Panc1 (cell line): ENCODE data around the gene CYRIA.

Experiments used
- SIN3A ChIP-seq: IDR thresholded peaks from 2 replicates; pipeline ENCODE4 v1.6.1; 2012; ENCODE audit warnings: low read depth, mild to moderate bottlenecking, low read length, moderate library complexity, borderline replicate concordance; ENCODE audit not compliant: insufficient read depth
- TF ChIP-seq, protein P1 (sequence below): fragments of 450-650 bp; IDR thresholded peaks from 2 replicates; pipeline ENCODE4 v1.5.1; 2017; ENCODE audit warnings: mild to moderate bottlenecking

DNA sequence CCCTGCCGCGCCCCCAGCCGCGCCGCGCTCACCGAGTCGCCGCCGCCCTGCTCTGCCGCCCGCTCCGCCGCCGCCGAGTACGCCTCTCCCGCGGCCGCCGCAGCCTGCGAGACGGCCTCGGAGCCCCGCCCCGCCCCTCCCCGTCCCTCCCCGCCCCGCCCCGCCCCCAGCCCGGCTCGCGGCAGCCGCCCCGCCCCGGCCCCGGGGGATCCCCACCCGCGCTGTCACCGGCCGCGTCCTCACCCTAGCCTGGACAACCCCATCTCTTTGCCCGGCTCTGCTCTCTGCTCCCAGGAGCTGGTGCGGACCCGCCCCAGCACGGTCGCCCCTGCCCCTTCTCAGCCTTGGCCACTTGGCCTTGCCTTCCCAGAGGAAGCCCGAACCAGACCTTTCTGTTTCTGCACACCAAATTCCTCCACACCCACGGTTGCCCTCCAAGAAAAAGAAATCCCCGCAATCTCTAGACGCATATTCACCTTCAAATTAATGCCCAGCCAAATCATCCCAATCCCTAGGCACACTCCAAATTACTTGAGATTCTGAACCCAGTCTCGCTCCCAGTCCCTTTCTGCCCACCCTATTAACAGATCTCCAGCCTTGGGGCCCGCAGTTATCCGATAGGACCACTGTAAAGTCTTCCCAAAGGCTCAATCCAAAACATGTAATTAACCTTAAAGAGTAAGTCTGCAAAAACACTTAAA, at the start of gene CYRIA:
- TF ChIP-seq, protein P1, sequence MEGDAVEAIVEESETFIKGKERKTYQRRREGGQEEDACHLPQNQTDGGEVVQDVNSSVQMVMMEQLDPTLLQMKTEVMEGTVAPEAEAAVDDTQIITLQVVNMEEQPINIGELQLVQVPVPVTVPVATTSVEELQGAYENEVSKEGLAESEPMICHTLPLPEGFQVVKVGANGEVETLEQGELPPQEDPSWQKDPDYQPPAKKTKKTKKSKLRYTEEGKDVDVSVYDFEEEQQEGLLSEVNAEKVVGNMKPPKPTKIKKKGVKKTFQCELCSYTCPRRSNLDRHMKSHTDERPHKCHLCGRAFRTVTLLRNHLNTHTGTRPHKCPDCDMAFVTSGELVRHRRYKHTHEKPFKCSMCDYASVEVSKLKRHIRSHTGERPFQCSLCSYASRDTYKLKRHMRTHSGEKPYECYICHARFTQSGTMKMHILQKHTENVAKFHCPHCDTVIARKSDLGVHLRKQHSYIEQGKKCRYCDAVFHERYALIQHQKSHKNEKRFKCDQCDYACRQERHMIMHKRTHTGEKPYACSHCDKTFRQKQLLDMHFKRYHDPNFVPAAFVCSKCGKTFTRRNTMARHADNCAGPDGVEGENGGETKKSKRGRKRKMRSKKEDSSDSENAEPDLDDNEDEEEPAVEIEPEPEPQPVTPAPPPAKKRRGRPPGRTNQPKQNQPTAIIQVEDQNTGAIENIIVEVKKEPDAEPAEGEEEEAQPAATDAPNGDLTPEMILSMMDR = no peak
- TF ChIP-seq SIN3A = no peak
